ENCODE results near the gene MLN. TPM values are rescaled to one million over a fixed set of nuclear protein-coding genes. Genes with fewer than 3 reads are reported as not detected.

MLN gene
- total RNA-seq, 1 experiment from 2014 or later, result not detected

- Histone ChIP-seq H3K4me1 (ENCODE audit: control insufficient read depth in 1 of 2, insufficient read depth in 2 of 2, low read length in 2 of 2) (peaks cover 0 to 3% of the 10 kb centered on the region in 2 experiments; a peak in 2 of 4 replicates), H3K27me3 (ENCODE audit: insufficient read depth, low read length) (peaks cover 8% of the 10 kb centered on the region; the same call in 1 of the 2 replicates), H3K4me2 (ENCODE audit: low read length) (no peak overlapping the region), H4K20me1 (ENCODE audit: insufficient read depth) (no peaks in the 10 kb centered on the region), H3K9me2 (ENCODE audit: insufficient read depth) (no peaks in the 10 kb centered on the region), H2AFZ (ENCODE audit: low read depth, low read length, poor library complexity, severe bottlenecking) (no peak overlapping the region), H3K27ac (ENCODE audit: low read depth, low read length) (no peak overlapping the region), H3K36me3 (ENCODE audit: control insufficient read depth in 1 of 2, insufficient read depth in 2 of 2, low read length in 2 of 2) (no peaks in the 10 kb centered on the region), H3K4me3 (replicated peaks in 1 of 2; ENCODE audit: low read depth in 1 of 2, low read length in 2 of 2) (no peak overlapping the region), H3K79me2 (ENCODE audit: insufficient read depth, low read length) (no peaks in the 10 kb centered on the region), H3K9me3 (ENCODE audit: control insufficient read depth in 1 of 2, insufficient read depth in 1 of 2, low read depth in 1 of 2, low read length in 2 of 2) (no peaks in the 10 kb centered on the region), H3K9ac (ENCODE audit: low read length) (no peak overlapping the region)
- ChIA-PET RAD21 (ENCODE audit: low non-redundant PET in 1 of 2, low total read pairs in 2 of 2, uncharacterized antibody in 2 of 2, unreplicated experiment in 2 of 2) (no interaction called here), POLR2A (no interaction called here), CTCF (no interaction called here)
- intact Hi-C loops (cut with micrococcal nuclease), result no loop called here
- no TSS peak for BruUV-seq (replicated peaks)
- ATAC-seq (no peak), DNase-seq (ENCODE audit: low read depth, low spot score) (no peak)
- TF ChIP-seq CTCF (IDR thresholded peaks at IDR 0.05 in 2 of 3, conservative IDR thresholded peaks at IDR 0.05 in 1 of 3; ENCODE audit: borderline replicate concordance in 1 of 3, insufficient read depth in 1 of 3, low read depth in 2 of 3, low read length in 2 of 3) (no peak), REST (IDR thresholded peaks at IDR 0.05; ENCODE audit: low read depth) (no peak), FOSL1 (IDR thresholded peaks at IDR 0.05; ENCODE audit: low read depth) (no peak), ZBTB33 (IDR thresholded peaks at IDR 0.05; ENCODE audit: extremely low read depth, insufficient replicate concordance, low read length) (no peak), POLR2A (IDR thresholded peaks at IDR 0.05; ENCODE audit: borderline replicate concordance, extremely low read depth, insufficient read depth, insufficient read length) (no peak), MAX (IDR thresholded peaks at IDR 0.05) (no peak), CEBPB (IDR thresholded peaks at IDR 0.05; ENCODE audit: low read depth) (no peak), SP1 (IDR thresholded peaks at IDR 0.05; ENCODE audit: low read depth) (no peak)
These were observed 6.0 kb downstream of the MLN start for GRCh38 chr6:33797626-33798342.
